HTR-8/SVneo (cell line): ENCODE data around the gene ENTPD2.
"Not testable (repeated sequence)": the region's sequence is repeated elsewhere in the genome, so short reads cannot be mapped to it uniquely, and the experiment has no call there.

Experiments
- DNase-seq: peaks from one replicate; pipeline ENCODE4 v3.0.0; 2011; ENCODE audit warnings: low spot score, mixed read lengths; ENCODE audit not compliant: insufficient read length
- FAIRE-seq: peaks from 2 replicates; lab custom pipeline; 2011; peaks lifted over from hg19 to GRCh38; lab: Jason Lieb, UNC

ENTPD2 gene

GRCh38 chr9:137034039-137034708 lies 19.7 kb downstream of the ENTPD2 start:
- DNase-seq (no peak), FAIRE-seq (no peak)

GRCh38 chr9:137033481-137033880 lies 20.4 kb downstream of the ENTPD2 start:
- not testable (repeated sequence) for DNase-seq, FAIRE-seq

GRCh38 chr9:137032858-137033257 lies 21.0 kb downstream of the ENTPD2 start:
- no peak for DNase-seq
- FAIRE-seq: no peak

GRCh38 chr9:137031904-137032640 lies 21.8 kb downstream of the ENTPD2 start, which contains the start of gene FUT7:
FUT7 (minus strand) TSS chr9:137032088; CDS start chr9:137031991, 97 bp downstream.
- DNase-seq (no peak), FAIRE-seq (no peak)

- DNase-seq: no peak
- no peak for FAIRE-seq
Observed at GRCh38 chr9:137030538-137031527, 23.0 kb downstream of the ENTPD2 start.

GRCh38 chr9:137030006-137030405 lies 23.9 kb downstream of the ENTPD2 start:
- no peak for FAIRE-seq
- no peak for DNase-seq

- FAIRE-seq (peak; percentile 59), DNase-seq (peak; percentile 74)
Observed at GRCh38 chr9:137029058-137029936, 24.6 kb downstream of the ENTPD2 start.

GRCh38 chr9:137028263-137029057 lies 25.4 kb downstream of the ENTPD2 start:
- DNase-seq (no peak), FAIRE-seq (peak; percentile 23)

- FAIRE-seq (peak; percentile 60), DNase-seq (no peak)
Observed at GRCh38 chr9:137027369-137028262, 26.2 kb downstream of the ENTPD2 start, which contains the start of gene ABCA2. ABCA2 (minus strand) TSS chr9:137028237; CDS start chr9:137028140, 97 bp downstream.

- DNase-seq (no peak), FAIRE-seq (no peak)
Observed at GRCh38 chr9:137026828-137027227, 27.0 kb downstream of the ENTPD2 start.

GRCh38 chr9:137026384-137026783 lies 27.5 kb downstream of the ENTPD2 start:
- FAIRE-seq: no peak

GRCh38 chr9:137025517-137025966 lies 28.3 kb downstream of the ENTPD2 start:
- no peak for DNase-seq
- FAIRE-seq: no peak

More at GRCh38 chr9:137026384-137026783, 27.5 kb downstream of the ENTPD2 start:
- DNase-seq: no peak

GRCh38 chr9:137023583-137023991 lies 30.3 kb downstream of the ENTPD2 start:
- no peak for FAIRE-seq
- no peak for DNase-seq

- DNase-seq (no peak), FAIRE-seq (no peak)
Observed at GRCh38 chr9:137023157-137023556, 30.7 kb downstream of the ENTPD2 start.

- no peak for FAIRE-seq
- no peak for DNase-seq
Observed at GRCh38 chr9:137022662-137023008, 31.2 kb downstream of the ENTPD2 start.

GRCh38 chr9:137021979-137022661 lies 31.7 kb downstream of the ENTPD2 start:
- FAIRE-seq (peak; percentile 58), DNase-seq (peak; percentile 45)

GRCh38 chr9:137021568-137021978 lies 32.3 kb downstream of the ENTPD2 start:
- FAIRE-seq (no peak), DNase-seq (no peak)
